Measurements from ENCODE around the gene RIN1. TPM values are rescaled to one million over a fixed set of nuclear protein-coding genes. Genes with fewer than 3 reads are reported as not detected.
"Not testable (repeated sequence)": the region's sequence is repeated elsewhere in the genome, so short reads cannot be mapped to it uniquely, and the experiment has no call there.

The RIN1 gene
- polyA plus RNA-seq, 1 donor (not counting 4 experiments of a cell fraction or from before 2014, with no cell fraction given), result 10.6 TPM

- FAIRE-seq; H3K36me3 ChIP-seq (ENCODE audit: control insufficient read depth in 2 of 2, extremely low read depth in 1 of 2, insufficient read depth in 2 of 2, low read length in 2 of 2); H4K20me1 ChIP-seq (ENCODE audit: control insufficient read depth, extremely low read depth, insufficient read depth, low read length); H3K9me1 ChIP-seq (ENCODE audit: control insufficient read depth, extremely low read depth, insufficient read depth, low read length); H3K9me3 ChIP-seq (ENCODE audit: control insufficient read depth, low read depth, low read length); H2AFZ ChIP-seq (ENCODE audit: control insufficient read depth, low read length); H3K9ac ChIP-seq (ENCODE audit: control insufficient read depth, extremely low read depth, insufficient read depth, low read length); H3K4me2 ChIP-seq (ENCODE audit: control insufficient read depth, extremely low read depth, insufficient read depth, low read depth, low read length); H3K4me3 ChIP-seq (ENCODE audit: control insufficient read depth in 2 of 3, extremely low read depth in 1 of 3, insufficient read depth in 2 of 3, low read depth in 1 of 3, low read length in 3 of 3); dilution Hi-C loops (cut with MboI; ENCODE audit: extremely low pct_ligation_motif_present, low sequenced_read_pairs); H3K27ac ChIP-seq (ENCODE audit: control insufficient read depth, insufficient read depth, low read length); H3K79me2 ChIP-seq (ENCODE audit: control insufficient read depth, insufficient read depth, low read length); DNase-seq (ENCODE audit: low read depth, low spot score); H3K4me1 ChIP-seq (ENCODE audit: control insufficient read depth, extremely low read depth, insufficient read depth, low read length); H3K27me3 ChIP-seq (ENCODE audit: control insufficient read depth, extremely low read depth, insufficient read depth, low read length): not testable (repeated sequence)
Measured at GRCh38 chr11:66373690-66374287, 37.6 kb upstream of the RIN1 start.

- TF ChIP-seq EZH2 (IDR thresholded peaks at IDR 0.05; ENCODE audit: low read length) (no peak), CTCF (optimal IDR thresholded peaks at IDR 0.05 in 1 of 3, IDR thresholded peaks at IDR 0.05 in 1 of 3, conservative IDR thresholded peaks at IDR 0.05 in 1 of 3; ENCODE audit: extremely low read depth in 1 of 3, insufficient read depth in 2 of 3, low read length in 3 of 3) (no peak)
- no peak overlapping the region for H3K4me3 ChIP-seq (ENCODE audit: control insufficient read depth in 2 of 3, extremely low read depth in 1 of 3, insufficient read depth in 2 of 3, low read depth in 1 of 3, low read length in 3 of 3)
- FAIRE-seq, result no peak
- H3K4me1 ChIP-seq (ENCODE audit: control insufficient read depth, extremely low read depth, insufficient read depth, low read length), result peaks cover 7% of the 10 kb centered on the region
- H2AFZ ChIP-seq (ENCODE audit: control insufficient read depth, low read length), result no peak overlapping the region
- H3K9me3 ChIP-seq (ENCODE audit: control insufficient read depth, low read depth, low read length), result no peaks in the 10 kb centered on the region
- H3K4me2 ChIP-seq (ENCODE audit: control insufficient read depth, extremely low read depth, insufficient read depth, low read depth, low read length), result no peak overlapping the region
- no peak overlapping the region for H3K27ac ChIP-seq (ENCODE audit: control insufficient read depth, insufficient read depth, low read length)
- dilution Hi-C loops (cut with MboI; ENCODE audit: extremely low pct_ligation_motif_present, low sequenced_read_pairs), result no loop called here
- H3K79me2 ChIP-seq (ENCODE audit: control insufficient read depth, insufficient read depth, low read length), result no peaks in the 10 kb centered on the region
- no peaks in the 10 kb centered on the region for H3K9me1 ChIP-seq (ENCODE audit: control insufficient read depth, extremely low read depth, insufficient read depth, low read length)
- H3K27me3 ChIP-seq (ENCODE audit: control insufficient read depth, extremely low read depth, insufficient read depth, low read length), result no peaks in the 10 kb centered on the region
- no peak for DNase-seq (ENCODE audit: low read depth, low spot score)
- H3K36me3 ChIP-seq (ENCODE audit: control insufficient read depth in 2 of 2, extremely low read depth in 1 of 2, insufficient read depth in 2 of 2, low read length in 2 of 2), result no peaks in the 10 kb centered on the region
- H3K9ac ChIP-seq (ENCODE audit: control insufficient read depth, extremely low read depth, insufficient read depth, low read length), result no peak overlapping the region
- no peaks in the 10 kb centered on the region for H4K20me1 ChIP-seq (ENCODE audit: control insufficient read depth, extremely low read depth, insufficient read depth, low read length)
Measured at GRCh38 chr11:66373265-66373664, 37.0 kb upstream of the RIN1 start.

All from keratinocyte (primary cell).